ENCODE data around the gene CILP. TPM values are rescaled to one million over a fixed set of nuclear protein-coding genes. Genes with fewer than 3 reads are reported as not detected.
A peak's percentile ranks its signal among the peaks of the same experiment; 100 is the strongest.

Gene CILP
- total RNA-seq, 1 experiment from 2014 or later: not detected

DNA sequence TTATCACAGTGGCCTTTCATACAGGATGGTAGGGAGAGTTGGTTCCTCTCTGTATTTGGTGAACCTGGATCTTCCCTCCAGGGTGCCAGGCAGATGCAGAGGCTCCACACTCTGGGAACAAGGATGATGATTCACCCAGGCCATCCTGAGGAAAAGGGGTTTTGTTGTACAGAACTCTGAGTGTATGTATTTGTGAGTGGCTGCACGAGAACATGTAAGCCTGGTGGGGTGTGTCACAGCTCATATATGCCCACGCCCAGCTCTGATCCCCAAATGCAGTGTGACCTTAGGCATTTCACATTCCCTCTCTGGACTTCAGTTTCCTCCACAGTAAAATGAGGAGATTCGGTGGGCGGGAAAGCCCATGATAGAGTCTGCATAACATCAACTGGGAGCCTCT is 11.6 kb upstream of the CILP start:
- no peak for DNase-seq (ENCODE audit: low read depth)

DNA sequence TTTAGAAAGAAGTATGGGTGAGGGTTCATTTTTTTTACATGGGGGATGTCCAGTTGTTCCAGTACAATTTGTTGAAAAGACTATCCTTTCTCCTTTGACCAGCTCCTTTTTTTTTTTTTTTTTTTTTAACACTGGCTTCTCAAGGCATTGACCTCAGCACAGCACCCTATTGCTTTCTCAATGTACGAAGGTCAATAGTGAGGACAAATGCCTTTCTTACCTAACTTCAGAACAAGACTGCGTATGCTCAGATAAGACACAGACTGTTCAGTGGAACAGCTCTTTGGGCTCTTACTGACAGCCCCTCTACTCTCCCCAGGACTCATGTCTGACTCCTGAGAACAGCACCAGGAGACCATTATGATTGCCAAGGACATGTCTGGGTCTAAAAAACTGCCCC is 10.4 kb upstream of the CILP start:
- DNase-seq (ENCODE audit: low read depth): no peak

DNA sequence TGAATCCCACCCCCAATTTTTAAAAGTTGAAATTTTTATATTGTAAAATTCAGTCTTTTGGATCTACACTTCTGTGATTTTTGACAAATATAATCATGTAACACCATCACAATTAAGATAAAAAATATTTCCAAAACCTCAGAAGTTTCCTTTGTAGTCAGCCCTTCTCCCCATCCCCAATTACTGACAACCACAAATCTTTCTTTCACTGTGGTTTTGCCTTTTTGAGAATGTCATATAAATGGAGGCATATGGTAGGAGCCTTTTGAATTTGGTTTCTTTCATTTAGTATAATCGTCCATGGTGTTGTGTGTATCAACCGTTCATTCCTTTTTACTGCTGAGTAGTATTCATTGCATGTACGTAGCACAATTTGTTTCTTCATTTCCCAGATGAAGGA is 7.9 kb upstream of the CILP start:
- DNase-seq (ENCODE audit: low read depth): no peak

DNA sequence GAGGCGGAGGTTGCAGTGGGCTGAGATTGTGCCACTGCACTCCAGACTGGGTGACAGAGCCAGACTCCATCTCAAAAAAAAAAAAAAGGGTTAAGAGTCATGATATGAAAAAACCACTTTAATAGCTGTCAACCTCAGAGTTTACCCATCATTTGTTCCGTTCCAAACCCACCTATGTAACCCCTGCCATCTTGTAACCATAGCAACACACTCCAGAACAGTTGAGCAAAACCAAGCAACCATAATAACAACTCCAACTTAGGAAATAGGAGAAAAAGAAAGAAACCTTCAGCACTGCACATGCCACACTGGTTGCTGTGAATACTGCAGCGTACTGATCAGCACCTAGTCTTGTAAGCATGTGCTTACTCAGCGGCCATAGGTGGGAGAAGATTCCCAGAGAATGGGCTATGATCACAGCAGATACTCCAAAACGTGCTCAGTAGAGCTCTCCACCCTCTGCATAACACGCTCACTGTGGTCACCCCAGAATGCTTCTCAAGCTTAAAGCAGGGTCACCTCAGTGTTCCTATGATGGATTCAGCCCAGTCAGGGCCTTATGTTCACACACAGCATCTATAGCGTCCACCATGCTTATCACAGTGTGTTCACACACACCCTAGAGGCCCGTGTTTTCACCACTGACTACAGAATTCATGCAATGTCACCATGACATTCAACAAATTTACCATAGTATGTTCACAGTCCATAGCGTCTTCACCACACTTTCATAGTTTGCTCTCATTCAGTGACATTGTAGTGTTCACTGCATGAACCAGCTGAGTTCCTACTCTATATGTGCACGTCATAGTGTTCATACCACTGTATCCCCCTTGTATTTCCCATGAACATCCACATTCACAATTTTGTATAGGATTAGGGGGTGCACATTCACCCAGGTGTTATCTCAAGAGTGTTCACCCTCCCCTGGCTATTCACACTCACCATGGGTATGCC is 6.5 kb upstream of the CILP start:
- DNase-seq (ENCODE audit: low read depth): no peak

DNA sequence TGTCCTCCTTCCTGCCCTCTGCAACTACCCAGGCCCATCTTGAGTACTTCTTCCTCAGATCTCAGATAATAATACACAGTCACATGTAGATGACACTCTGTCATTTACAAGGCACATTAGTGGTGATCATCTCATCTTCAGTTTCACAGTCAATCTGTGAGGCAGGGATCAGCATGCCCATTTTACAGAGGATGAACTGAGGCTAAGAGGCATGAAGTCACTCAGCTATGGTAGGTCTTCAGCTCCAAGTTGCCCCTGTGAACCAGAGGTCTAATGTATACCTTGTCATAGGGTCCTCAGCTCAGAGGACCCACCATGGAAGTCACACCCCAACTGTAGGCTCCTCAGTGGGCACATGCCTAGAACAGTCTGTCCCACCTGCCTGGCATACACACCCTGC is 4.2 kb upstream of the CILP start:
- DNase-seq (ENCODE audit: low read depth): no peak

DNA sequence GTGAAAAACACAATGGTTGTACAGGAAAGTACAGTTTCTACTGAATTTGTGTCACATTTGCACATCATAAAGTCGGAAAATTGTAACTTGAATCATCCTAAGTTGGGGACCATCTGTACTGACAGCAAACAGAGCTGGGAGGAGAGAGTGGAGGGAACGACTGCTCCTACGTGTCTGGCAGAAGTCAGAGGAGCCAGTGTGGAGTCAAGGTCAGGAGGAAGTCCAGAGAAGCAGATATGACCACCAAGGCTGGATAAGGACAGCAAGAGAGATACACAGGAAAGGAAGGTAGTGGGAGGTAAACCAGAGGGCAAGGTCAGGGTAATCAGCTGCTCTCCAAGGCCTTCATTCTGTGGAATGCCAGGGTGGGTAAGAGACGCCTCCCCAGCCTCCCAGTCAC is 2.7 kb upstream of the CILP start:
- DNase-seq (ENCODE audit: low read depth): no peak

DNA sequence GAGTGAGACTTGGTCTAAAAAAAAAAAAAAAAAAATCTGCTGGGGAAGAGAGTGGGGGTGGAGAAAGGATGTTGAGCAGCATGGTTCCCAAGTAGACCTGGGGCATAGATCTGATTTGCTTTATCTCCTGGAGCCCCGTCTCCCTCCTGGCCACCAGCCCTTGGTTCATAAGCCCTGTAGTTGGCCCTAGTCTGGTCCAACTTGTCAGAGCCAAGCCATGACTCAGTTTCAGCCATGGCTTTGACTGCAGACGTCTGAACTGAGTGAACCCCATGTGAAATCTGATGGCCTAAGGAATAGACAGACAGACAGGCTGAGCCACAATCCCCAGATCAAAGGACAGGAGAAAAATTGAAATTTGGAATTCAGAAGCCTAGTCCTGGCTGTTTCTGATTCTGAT is 2.0 kb upstream of the CILP start:
- DNase-seq (ENCODE audit: low read depth): no peak

DNA sequence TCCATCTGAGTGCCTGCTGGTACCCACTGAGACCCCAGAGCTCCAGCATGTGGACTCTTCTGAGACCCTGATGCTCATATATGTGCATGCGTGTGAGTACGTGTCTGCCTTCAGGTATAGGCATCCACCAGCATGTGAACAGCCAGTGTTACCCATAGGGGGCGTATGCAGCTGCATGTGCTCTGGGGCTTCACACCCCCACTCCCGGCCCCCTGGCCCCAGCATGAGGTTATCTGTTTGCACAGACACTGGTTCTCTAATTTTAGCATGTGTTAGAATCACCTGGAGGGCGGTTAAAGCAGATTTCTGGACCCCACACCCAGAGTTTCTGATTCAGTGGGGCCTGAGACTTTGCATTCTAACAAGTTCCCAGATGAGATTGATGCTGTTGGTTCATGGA is 824 bp upstream of the CILP start:
- DNase-seq (ENCODE audit: low read depth): no peak

DNA sequence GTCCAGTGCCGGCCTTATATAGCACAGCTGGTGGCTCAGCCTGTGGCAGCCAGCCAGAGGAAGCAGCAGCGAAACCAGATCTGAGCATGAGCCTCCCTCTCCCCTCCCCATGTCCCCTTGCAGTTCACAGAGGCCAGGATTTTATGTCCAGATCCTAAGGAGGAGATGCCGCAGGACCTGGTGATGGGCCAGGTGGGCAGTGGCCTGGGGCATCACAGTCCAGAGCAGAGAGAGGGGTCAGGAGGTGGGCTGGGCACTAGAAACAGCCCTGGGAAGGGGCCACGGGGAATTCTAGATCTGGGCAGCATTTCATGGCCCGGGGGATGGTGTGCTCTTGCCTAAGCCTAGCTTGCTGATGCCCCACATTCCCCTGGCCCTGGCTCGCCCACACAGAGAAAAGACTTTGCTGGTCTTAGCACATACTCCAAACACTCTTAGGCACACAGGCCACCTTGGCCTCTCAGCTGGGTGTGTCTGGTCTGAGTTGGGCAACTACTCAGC is 259 bp upstream of the CILP start:
- peak; percentile 8 for DNase-seq (ENCODE audit: low read depth)

DNA sequence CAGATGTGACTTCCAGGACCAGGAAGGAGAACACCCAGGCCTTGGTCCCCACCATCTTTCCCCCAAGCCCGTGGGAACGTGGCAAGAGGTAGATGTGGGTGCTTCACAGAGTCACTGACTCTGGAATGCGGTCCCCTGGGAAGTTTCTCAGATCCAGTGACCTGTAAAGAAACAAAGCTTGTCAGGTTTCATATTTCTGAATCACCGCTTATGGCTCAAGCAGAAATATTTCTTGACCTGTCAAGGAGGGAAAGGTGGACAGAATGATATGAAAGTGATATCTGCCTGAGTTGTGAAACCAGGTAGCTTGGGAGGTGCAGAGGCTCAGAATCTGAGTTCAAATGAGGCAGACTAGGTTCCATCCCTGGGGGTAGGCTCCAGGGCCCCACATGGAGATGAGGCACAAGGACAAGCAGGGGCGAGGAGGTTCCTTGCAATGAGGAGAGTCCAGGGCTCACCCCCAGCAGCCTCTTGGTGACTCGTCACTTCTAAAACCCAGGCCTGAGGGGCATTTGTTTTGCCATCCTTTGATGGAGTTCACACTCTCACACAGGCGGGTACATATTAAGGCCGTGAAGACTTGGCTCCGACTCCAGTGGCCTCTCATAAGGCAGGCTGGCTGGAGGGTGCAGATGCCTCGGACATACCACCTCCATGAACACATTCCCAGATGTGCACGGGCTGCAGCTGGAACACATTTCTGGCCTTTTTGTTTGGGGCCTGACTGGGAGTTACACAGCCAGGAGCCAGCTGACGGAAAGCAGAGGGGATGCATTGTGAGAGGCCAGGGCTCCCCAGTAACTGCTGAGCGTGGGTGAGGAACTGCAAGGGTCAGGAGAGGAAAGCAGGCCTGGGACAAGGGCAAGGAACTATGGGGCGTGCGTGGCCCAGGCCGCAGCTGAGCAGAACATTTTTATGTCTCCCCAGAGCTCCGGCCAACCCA is 1.3 kb downstream of the CILP start:
- DNase-seq (ENCODE audit: low read depth): no peak

DNA sequence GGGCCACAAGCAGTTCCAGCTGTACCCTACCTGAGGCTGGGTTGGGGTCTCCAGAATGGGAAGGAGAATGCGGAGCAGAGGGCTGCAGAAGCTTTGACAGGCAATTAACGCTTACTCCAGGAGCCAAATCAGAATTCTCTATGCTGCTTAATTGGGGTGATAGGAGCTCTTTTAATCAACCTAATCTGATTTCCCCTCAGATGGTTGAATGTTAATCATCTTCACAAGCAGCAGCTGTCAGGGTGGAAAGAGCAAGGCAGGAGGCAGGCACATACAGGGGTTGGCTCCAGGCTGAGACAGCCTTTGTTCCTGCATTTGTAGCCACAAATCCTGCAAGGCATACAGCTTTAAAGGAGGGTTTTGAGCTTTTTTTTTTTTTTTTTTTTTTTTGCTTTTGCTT is 2.6 kb downstream of the CILP start:
- no peak for DNase-seq (ENCODE audit: low read depth)

DNA sequence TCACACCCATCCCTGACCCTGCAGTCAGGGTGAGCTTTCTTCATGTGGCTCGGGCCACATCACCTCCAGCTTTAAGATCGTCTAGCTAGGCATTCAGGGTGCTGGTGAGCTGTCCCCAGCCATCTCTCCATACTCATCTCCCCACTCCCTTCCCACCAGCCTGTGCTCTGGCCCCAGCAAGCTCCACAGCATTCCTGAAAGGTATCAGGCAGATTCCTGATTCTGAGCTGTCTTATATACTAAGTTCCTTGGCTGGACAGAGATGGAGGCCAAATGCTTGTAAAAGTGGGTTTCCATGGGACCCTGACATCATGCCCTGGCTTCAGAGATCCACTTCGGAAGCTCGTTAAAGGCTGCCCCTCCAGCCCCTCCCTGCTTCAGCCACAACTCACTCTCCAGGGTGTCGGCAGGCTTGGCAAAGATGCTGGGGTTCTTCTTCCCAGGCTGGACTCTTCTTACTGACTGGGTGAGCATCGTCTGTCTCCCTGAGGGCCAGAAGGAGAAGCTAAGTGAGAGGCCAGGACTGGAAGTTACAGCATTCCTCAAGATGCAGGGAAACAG is 3.9 kb downstream of the CILP start:
- no peak for DNase-seq (ENCODE audit: low read depth)

DNA sequence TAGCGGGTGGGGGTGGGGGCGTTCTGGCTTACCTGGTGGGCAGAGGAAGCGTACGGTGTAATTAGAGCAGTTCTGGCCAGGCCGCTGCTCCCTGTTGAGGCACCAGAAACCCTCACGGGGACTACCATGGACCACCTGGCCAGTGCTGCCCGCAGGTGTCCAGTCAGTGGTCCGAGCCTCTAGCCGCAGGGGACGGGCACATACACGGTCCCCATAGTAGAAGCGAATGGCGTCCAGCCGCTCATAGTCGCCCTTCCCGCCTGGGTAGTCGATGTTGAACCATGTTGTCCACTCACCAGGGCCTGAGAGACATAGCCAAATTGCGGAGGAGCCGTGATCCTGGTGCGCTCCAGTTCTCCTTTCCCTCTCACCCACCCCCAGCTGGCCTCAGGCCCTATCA is 4.5 kb downstream of the CILP start:
- DNase-seq (ENCODE audit: low read depth): no peak

DNA sequence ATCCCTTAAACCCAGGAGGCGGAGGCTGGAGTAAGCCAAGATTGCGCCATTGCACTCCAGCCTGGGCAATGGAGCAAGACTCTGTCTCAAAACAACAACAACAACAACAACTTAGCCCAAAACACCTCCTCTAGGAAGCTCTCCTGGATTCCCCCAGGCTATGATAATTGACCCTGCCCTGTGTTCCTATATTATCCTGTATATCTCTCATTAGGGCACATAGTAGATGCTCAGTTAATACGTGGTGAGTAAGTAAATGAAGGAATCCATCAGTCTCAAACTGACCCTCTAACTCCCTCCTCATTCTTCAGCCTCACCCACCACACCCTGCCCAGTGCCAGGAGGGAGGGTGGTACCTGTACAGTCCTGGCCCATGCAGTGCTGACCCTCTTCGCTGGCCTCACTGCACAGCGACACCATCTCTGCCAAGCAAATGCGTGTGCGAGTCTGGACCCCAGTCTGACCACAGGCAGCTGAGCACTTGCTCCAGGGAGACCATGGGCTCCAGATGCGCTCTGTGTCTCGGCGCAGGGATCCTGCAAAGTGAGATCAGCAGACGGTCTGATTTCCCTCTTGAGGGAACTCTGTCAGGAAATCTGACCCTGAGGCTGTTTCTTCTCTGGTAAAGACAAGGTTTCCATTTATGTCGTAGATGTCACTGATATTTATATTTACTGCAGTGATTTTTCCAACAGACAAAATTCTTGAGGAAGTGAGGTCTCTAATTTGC is 6.2 kb downstream of the CILP start:
- no peak for DNase-seq (ENCODE audit: low read depth)

DNA sequence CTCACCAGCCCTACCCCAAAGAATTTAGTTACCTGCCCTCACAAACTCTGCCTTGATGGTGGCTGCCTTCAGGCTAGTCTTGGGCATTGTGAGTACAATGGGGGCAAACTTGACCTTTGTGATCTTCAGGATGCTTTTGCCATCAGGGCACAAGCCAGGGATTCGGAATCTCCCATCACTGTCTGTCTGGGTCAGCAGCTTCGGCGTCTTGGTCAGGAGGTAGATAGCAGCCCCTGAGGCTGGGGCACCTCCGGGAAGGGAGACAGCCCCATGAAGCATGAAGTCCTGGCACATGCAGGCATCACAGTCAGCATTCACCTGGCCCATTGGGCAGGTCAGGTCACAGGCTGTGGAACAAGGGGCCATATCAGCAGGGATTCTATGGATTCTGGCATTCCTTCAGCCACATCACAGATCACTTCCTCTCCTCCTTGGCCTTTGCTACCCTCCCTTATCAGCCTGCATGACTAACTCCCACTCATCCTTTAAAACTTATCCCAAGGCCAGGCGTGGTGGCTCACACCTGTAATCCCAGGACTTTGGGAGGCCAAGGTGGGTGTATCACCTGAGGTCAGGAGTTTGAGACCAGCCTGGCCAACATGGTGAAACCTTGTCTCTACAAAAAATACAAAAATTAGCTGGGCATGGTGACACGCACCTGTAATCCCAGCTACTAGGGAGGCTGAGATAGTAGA is 6.9 kb downstream of the CILP start:
- DNase-seq (ENCODE audit: low read depth): no peak

DNA sequence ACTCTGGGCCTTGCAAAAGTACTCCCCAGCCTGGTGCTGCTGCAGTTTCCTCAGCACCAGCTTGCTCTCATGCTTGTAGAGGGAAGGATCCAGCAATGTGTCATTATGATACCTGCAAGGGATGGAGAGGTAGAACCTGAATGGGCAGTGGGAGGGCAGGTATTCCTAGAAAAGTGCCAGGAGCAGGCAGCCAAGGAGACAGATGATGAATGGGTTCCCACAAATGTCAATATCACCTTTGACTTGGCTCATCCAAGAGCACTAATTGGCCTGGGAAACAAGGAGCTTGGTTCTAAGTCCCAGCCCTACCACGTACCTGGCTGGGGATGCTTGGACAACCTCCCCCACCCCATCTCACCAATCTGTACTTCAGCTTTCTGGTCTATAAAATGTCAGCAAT is 9.4 kb downstream of the CILP start:
- DNase-seq (ENCODE audit: low read depth): no peak

DNA sequence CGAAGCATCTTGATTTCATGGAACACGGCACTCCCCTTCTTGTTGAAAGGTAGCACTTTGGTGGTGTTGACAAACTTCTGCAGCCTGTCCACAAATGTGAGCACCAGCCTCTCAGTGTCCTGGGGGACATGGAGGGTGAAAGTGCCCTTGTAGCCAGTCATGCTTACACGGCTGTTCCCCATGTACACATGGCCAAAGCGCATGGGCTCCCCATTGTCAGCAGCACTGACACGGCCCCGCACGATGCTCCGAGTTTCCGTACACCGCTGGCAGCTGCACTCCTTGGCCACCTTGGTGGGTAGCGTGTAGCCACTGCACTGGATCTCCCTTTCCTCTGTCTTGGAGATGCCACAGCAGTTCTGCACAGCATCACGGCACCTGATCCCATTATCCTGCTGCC is 12.7 kb downstream of the CILP start:
- DNase-seq (ENCODE audit: low read depth): no peak

DNA sequence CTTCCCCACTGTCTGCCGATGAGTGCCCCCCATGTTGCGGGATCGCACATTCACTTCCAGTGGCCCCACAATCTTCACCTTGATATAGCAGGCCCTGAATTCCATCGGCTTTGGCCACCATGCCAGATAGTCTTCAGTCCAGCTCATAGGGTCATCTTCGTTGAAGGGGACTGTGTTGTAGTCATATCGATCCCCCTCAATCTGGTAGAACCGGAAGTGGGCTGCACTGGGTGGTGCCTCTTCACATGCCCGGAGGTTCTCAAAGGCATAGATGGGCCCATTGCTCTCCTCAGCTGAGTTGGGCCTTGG is 14.0 kb downstream of the CILP start:
- no peak for DNase-seq (ENCODE audit: low read depth)

DNA sequence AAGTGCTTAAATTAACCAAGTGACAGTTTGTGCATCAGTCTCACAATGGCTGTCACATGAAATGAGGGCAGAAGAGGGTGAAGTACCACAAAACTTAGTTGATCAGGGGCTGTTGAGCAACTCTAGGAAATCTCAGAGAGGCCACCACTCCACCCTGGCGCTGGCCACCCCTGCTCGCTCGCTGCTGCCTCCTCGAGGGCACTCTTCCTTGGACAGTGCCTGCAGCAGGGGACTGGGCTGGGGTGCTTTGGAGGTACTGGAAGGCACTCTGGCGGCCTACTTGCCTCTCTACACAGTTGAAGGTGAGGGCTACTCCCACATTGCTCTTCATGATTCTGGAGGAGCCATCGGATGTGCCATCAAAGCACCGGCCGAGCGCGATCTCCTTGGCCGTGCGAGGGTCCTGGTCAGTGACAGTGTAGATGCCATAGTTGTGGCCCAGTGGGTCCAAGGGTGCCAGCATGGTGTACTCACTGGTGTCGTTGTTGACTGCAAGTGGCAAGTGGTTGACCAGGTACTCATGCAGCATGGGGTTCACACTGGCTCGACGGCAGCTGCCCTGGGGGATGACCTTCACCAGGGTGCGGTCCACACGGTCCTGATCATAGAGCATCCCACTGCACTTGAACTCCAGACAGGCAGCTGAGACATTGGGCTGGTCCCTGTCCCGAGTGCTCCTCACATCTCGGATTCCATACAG is 14.5 kb downstream of the CILP start:
- DNase-seq (ENCODE audit: low read depth): no peak

DNA sequence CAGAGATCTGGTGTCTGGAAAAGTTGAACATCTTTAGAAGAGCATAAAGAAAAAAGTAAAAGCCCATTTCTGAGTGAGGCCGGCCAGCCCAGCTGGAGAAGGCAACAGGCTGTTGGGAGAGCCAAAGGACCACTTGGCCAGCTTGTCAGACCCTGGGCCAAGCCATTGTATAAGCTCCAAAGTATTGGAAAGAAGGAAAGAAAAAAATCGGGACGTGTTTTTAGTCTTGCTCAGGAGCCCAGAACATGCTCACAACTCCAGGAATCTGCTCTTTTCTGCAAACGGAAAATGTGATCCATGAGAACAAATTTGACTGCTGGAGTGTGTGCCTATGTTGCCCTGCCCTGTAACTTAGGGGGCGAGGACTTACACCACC is 15.7 kb downstream of the CILP start:
- no peak for DNase-seq (ENCODE audit: low read depth)

Measured in RPMI7951 (cell line).